Measurements from ENCODE around the gene CLDN17. TPM values are rescaled to one million over a fixed set of nuclear protein-coding genes. Genes with fewer than 3 reads are reported as not detected.

The CLDN17 gene
- total RNA-seq, 1 donor from 2014 or later: 2.2 TPM

GRCh38 chr21:30189773-30190172 is 23.2 kb upstream of the CLDN17 start:
- Histone ChIP-seq H3K9me3 (no peaks in the 10 kb centered on the region), H3K27ac (no peak overlapping the region), H3K36me3 (no peaks in the 10 kb centered on the region), H3K4me1 (no peaks in the 10 kb centered on the region), H3K4me3 (no peak overlapping the region), H3K27me3 (no peaks in the 10 kb centered on the region)
- no peak for TF ChIP-seq CTCF (IDR thresholded peaks at IDR 0.05)
- TF ChIP-seq POLR2AphosphoS5 (IDR thresholded peaks at IDR 0.05; ENCODE audit: insufficient read depth in 1 of 2, low read depth in 1 of 2): no peak
- no peak for TF ChIP-seq POLR2A (IDR thresholded peaks at IDR 0.05)
- DNase-seq (ENCODE audit: extremely low spot score in 2 of 2): no peak
- intact Hi-C loops (cut with DNase I): no loop called here

- no peak for TF ChIP-seq POLR2A (IDR thresholded peaks at IDR 0.05)
- no peak for TF ChIP-seq CTCF (IDR thresholded peaks at IDR 0.05)
- no peak for TF ChIP-seq POLR2AphosphoS5 (IDR thresholded peaks at IDR 0.05; ENCODE audit: insufficient read depth in 1 of 2, low read depth in 1 of 2)
- Histone ChIP-seq H3K9me3 (no peaks in the 10 kb centered on the region), H3K36me3 (no peaks in the 10 kb centered on the region), H3K4me3 (no peak overlapping the region), H3K4me1 (no peaks in the 10 kb centered on the region), H3K27ac (no peak overlapping the region), H3K27me3 (no peaks in the 10 kb centered on the region)
- intact Hi-C loops (cut with DNase I): no loop called here
- no peak for DNase-seq (ENCODE audit: extremely low spot score in 2 of 2)
Measured at GRCh38 chr21:30186242-30186641, 19.6 kb upstream of the CLDN17 start.

GRCh38 chr21:30168086-30168485 is 1.5 kb upstream of the CLDN17 start:
- TF ChIP-seq POLR2AphosphoS5 (IDR thresholded peaks at IDR 0.05; ENCODE audit: insufficient read depth in 1 of 2, low read depth in 1 of 2): no peak
- TF ChIP-seq CTCF (IDR thresholded peaks at IDR 0.05): no peak
- TF ChIP-seq POLR2A (IDR thresholded peaks at IDR 0.05): no peak
- DNase-seq (ENCODE audit: extremely low spot score in 2 of 2): no peak
- H3K36me3 ChIP-seq: no peaks in the 10 kb centered on the region
- no peaks in the 10 kb centered on the region for H3K27me3 ChIP-seq
- no peak overlapping the region for H3K4me3 ChIP-seq
- intact Hi-C loops (cut with DNase I): no loop called here
- H3K9me3 ChIP-seq: no peaks in the 10 kb centered on the region
- no peaks in the 10 kb centered on the region for H3K4me1 ChIP-seq
- H3K27ac ChIP-seq: no peak overlapping the region

GRCh38 chr21:30166171-30166570 is 434 bp downstream of the CLDN17 start:
- Histone ChIP-seq H3K27me3 (no peaks in the 10 kb centered on the region), H3K27ac (no peak overlapping the region), H3K36me3 (no peaks in the 10 kb centered on the region), H3K9me3 (no peaks in the 10 kb centered on the region), H3K4me1 (no peaks in the 10 kb centered on the region), H3K4me3 (no peak overlapping the region)
- intact Hi-C loops (cut with DNase I): no loop called here
- DNase-seq (ENCODE audit: extremely low spot score in 2 of 2): no peak
- TF ChIP-seq POLR2A (IDR thresholded peaks at IDR 0.05) (no peak), POLR2AphosphoS5 (IDR thresholded peaks at IDR 0.05; ENCODE audit: insufficient read depth in 1 of 2, low read depth in 1 of 2) (no peak)

GRCh38 chr21:30164796-30165195 is 1.8 kb downstream of the CLDN17 start:
- Histone ChIP-seq H3K36me3 (no peaks in the 10 kb centered on the region), H3K4me3 (peak overlapping the region in 1 of 2 donors; percentile 6), H3K27ac (no peak overlapping the region), H3K4me1 (no peaks in the 10 kb centered on the region), H3K27me3 (no peaks in the 10 kb centered on the region), H3K9me3 (no peaks in the 10 kb centered on the region)
- no peak for DNase-seq (ENCODE audit: extremely low spot score in 2 of 2)
- no peak for TF ChIP-seq CTCF (IDR thresholded peaks at IDR 0.05)
- no peak for TF ChIP-seq POLR2A (IDR thresholded peaks at IDR 0.05)
- peak in 1 of 2 donors; percentile 65 for TF ChIP-seq POLR2AphosphoS5 (IDR thresholded peaks at IDR 0.05; ENCODE audit: insufficient read depth in 1 of 2, low read depth in 1 of 2)
- intact Hi-C loops (cut with DNase I): no loop called here

Measured in vagina (tissue), 2 donors.